Measurements from ENCODE around the gene TELO2.

TELO2 gene

DNA sequence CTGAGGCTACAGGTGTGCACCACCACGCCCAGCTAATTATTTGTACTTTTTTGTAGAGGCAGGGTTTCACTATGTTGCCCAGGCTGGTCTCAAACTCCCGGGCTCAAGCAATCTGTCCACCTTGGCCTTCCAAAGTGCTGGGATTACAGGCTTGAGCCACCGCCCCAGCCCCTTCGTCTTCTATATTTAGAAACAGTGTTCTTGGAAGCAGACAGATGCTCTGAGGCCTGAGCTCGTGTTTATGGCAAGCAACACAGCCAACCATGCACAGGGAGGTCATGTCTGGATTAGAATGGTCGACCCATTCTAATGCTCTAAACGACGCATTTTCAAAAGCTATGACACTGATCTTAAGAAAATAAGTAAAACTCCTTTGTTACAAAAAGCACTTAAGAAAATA, 56.9 kb downstream of the TELO2 start (continued):
- TF ChIP-seq, protein P1, sequence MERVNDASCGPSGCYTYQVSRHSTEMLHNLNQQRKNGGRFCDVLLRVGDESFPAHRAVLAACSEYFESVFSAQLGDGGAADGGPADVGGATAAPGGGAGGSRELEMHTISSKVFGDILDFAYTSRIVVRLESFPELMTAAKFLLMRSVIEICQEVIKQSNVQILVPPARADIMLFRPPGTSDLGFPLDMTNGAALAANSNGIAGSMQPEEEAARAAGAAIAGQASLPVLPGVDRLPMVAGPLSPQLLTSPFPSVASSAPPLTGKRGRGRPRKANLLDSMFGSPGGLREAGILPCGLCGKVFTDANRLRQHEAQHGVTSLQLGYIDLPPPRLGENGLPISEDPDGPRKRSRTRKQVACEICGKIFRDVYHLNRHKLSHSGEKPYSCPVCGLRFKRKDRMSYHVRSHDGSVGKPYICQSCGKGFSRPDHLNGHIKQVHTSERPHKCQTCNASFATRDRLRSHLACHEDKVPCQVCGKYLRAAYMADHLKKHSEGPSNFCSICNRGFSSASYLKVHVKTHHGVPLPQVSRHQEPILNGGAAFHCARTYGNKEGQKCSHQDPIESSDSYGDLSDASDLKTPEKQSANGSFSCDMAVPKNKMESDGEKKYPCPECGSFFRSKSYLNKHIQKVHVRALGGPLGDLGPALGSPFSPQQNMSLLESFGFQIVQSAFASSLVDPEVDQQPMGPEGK (CRISPR knock-in tag; IDR thresholded peaks at IDR 0.05; ENCODE audit: borderline replicate concordance), result no peak
- TF ChIP-seq, protein P2, sequence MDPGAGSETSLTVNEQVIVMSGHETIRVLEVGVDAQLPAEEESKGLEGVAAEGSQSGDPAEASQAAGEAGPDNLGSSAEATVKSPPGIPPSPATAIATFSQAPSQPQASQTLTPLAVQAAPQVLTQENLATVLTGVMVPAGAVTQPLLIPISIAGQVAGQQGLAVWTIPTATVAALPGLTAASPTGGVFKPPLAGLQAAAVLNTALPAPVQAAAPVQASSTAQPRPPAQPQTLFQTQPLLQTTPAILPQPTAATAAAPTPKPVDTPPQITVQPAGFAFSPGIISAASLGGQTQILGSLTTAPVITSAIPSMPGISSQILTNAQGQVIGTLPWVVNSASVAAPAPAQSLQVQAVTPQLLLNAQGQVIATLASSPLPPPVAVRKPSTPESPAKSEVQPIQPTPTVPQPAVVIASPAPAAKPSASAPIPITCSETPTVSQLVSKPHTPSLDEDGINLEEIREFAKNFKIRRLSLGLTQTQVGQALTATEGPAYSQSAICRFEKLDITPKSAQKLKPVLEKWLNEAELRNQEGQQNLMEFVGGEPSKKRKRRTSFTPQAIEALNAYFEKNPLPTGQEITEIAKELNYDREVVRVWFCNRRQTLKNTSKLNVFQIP (CRISPR knock-in tag; IDR thresholded peaks at IDR 0.05; ENCODE audit: borderline replicate concordance, low read depth), result no peak

DNA sequence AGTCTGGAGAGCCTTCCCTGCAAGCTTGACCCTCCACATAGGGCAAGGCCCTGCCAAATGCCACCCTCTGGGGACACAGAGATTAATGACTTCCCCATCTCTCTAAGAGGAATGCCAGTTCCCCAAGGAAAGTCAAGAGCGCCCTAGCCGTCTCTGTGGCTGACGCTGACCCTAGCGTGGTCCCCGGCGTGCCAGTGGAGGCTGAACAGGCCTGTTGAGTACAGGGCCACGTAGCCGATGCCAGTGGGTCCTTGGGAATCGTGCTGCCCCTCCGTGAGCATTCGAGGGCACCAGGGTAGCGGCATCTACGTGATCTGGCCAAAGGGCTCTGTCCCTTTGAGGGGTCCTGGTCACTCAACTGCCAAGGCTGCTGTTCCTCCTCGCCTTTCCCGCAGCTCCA, 57.5 kb downstream of the TELO2 start:
- no peak for ATAC-seq
- TF ChIP-seq OSR1 (CRISPR knock-in tag; IDR thresholded peaks at IDR 0.05), result no peak
- no peak for TF ChIP-seq ISL1 (CRISPR knock-in tag; IDR thresholded peaks at IDR 0.05)
- no peak for TF ChIP-seq RARB (CRISPR knock-in tag; IDR thresholded peaks at IDR 0.05)
- no peak for TF ChIP-seq TOX (CRISPR knock-in tag; IDR thresholded peaks at IDR 0.05; ENCODE audit: borderline replicate concordance)
- TF ChIP-seq, protein P2 (CRISPR knock-in tag; IDR thresholded peaks at IDR 0.05; ENCODE audit: borderline replicate concordance, low read depth), result no peak
- no peak for TF ChIP-seq SNAI2 (CRISPR knock-in tag; IDR thresholded peaks at IDR 0.05)
- TF ChIP-seq, protein P1 (CRISPR knock-in tag; IDR thresholded peaks at IDR 0.05; ENCODE audit: borderline replicate concordance), result no peak
- no peak for TF ChIP-seq ZFP3 (CRISPR knock-in tag; IDR thresholded peaks at IDR 0.05)
- no peak for TF ChIP-seq ZNF565 (CRISPR knock-in tag; conservative IDR thresholded peaks at IDR 0.05; ENCODE audit: low read depth)
- no peak for TF ChIP-seq ESRRG (CRISPR knock-in tag; IDR thresholded peaks at IDR 0.05)
- no peak for TF ChIP-seq ARNTL (CRISPR knock-in tag; IDR thresholded peaks at IDR 0.05; ENCODE audit: borderline replicate concordance, low read depth)
- no peak for TF ChIP-seq CSDC2 (CRISPR knock-in tag; IDR thresholded peaks at IDR 0.05)
- no peak for TF ChIP-seq GLIS3 (CRISPR knock-in tag; IDR thresholded peaks at IDR 0.05)
- TF ChIP-seq TCF4 (CRISPR knock-in tag; IDR thresholded peaks at IDR 0.05; ENCODE audit: borderline replicate concordance), result no peak

DNA sequence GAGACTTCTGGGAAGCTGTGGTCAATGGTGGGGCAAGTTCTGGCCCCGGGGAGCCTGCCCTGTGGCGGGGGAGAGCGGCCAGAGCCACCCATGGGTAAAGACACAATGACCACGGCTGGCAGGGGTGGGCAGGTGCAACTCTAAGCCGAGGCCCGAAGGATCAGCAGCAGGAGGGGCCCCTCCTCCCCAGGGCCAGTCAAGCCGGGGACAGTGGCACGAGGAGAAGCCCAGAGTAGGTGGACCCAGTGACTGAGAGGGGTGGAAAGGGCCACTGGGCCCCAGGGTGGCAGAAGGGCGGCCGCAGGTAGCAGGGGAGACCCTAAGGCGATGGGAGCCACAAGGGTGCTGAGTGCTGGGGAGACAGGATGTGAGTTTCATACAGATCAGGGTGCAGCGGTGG, 58.0 kb downstream of the TELO2 start:
- no peak for ATAC-seq

More for the DNA sequence above, 58.0 kb downstream of the TELO2 start:
- no peak for TF ChIP-seq TOX (CRISPR knock-in tag; IDR thresholded peaks at IDR 0.05; ENCODE audit: borderline replicate concordance)
- TF ChIP-seq ZNF70 (CRISPR knock-in tag; IDR thresholded peaks at IDR 0.05), result no peak
- no peak for TF ChIP-seq BACH2 (CRISPR knock-in tag; IDR thresholded peaks at IDR 0.05; ENCODE audit: borderline replicate concordance)
- TF ChIP-seq ARNTL (CRISPR knock-in tag; IDR thresholded peaks at IDR 0.05; ENCODE audit: borderline replicate concordance, low read depth), result no peak
- no peak for TF ChIP-seq ESRRG (CRISPR knock-in tag; IDR thresholded peaks at IDR 0.05)
- no peak for TF ChIP-seq ZNF8 (CRISPR knock-in tag; IDR thresholded peaks at IDR 0.05)
- TF ChIP-seq, protein P3, sequence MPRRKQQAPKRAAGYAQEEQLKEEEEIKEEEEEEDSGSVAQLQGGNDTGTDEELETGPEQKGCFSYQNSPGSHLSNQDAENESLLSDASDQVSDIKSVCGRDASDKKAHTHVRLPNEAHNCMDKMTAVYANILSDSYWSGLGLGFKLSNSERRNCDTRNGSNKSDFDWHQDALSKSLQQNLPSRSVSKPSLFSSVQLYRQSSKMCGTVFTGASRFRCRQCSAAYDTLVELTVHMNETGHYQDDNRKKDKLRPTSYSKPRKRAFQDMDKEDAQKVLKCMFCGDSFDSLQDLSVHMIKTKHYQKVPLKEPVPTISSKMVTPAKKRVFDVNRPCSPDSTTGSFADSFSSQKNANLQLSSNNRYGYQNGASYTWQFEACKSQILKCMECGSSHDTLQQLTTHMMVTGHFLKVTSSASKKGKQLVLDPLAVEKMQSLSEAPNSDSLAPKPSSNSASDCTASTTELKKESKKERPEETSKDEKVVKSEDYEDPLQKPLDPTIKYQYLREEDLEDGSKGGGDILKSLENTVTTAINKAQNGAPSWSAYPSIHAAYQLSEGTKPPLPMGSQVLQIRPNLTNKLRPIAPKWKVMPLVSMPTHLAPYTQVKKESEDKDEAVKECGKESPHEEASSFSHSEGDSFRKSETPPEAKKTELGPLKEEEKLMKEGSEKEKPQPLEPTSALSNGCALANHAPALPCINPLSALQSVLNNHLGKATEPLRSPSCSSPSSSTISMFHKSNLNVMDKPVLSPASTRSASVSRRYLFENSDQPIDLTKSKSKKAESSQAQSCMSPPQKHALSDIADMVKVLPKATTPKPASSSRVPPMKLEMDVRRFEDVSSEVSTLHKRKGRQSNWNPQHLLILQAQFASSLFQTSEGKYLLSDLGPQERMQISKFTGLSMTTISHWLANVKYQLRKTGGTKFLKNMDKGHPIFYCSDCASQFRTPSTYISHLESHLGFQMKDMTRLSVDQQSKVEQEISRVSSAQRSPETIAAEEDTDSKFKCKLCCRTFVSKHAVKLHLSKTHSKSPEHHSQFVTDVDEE (CRISPR knock-in tag; IDR thresholded peaks at IDR 0.05), result no peak
- TF ChIP-seq, protein P2 (CRISPR knock-in tag; IDR thresholded peaks at IDR 0.05; ENCODE audit: borderline replicate concordance, low read depth), result no peak
- no peak for TF ChIP-seq CSDC2 (CRISPR knock-in tag; IDR thresholded peaks at IDR 0.05)
- no peak for TF ChIP-seq ZFP30 (CRISPR knock-in tag; IDR thresholded peaks at IDR 0.05)
